ENCODE data around the gene FERD3L. TPM values are rescaled to one million over a fixed set of nuclear protein-coding genes. Genes with fewer than 3 reads are reported as not detected.
"Not testable (repeated sequence)": the region's sequence is repeated elsewhere in the genome, so short reads cannot be mapped to it uniquely, and the experiment has no call there.

Gene FERD3L, protein sequence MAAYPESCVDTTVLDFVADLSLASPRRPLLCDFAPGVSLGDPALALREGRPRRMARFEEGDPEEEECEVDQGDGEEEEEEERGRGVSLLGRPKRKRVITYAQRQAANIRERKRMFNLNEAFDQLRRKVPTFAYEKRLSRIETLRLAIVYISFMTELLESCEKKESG
- total RNA-seq (2014; rRNA removed; shearing (Covaris generic)) = not detected in 2 replicates
- not detected in 2 replicates for polyA plus RNA-seq (2016; fragmentation: Nextera tagmentation; extraction: Ambion mirVana)

DNA sequence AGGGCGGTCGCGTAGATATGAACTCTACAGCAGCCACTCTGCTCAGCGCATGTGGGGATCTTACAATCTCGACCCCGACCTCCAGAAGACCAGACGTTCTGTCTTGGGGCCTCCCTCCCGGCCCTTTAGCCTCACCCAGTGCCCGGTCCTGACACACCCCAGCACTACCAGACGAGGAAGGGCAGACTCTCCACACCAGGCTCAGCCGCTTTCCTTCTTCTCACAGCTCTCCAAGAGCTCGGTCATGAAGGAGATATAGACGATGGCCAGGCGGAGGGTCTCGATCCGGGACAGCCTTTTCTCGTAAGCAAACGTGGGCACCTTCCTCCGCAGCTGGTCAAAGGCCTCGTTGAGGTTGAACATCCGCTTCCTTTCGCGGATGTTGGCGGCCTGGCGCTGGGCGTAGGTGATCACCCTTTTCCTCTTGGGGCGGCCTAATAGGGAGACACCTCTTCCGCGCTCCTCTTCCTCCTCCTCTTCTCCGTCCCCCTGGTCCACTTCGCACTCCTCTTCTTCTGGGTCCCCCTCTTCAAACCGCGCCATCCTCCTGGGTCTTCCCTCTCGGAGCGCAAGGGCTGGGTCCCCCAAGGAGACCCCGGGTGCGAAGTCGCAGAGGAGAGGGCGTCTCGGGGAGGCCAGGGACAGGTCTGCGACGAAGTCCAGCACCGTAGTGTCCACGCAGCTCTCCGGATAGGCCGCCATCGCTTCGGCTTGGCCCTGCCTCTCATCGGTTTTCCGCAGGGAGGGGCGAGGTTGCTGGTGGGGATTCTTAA lies at the start of gene FERD3L:
FERD3L (minus strand) TSS at position 761 of the 773 bp plus-strand sequence; CDS start at position 702, 59 bp downstream.
- peak; percentile 12 for DNase-seq
- H3K9ac ChIP-seq = no peak within 1 kb of the TSS
- no peaks in the 10 kb centered on the region for H3F3A ChIP-seq (ENCODE audit: insufficient read depth)
- TF ChIP-seq EZH2phosphoT487 (IDR thresholded peaks at IDR 0.05; ENCODE audit: insufficient read depth, low read depth) = no peak
- no peak for TF ChIP-seq EZH2 (IDR thresholded peaks at IDR 0.05; ENCODE audit: insufficient read depth, poor library complexity, severe bottlenecking)
- H4K20me1 ChIP-seq (ENCODE audit: insufficient read depth) = no peaks in the 10 kb centered on the region
- H3K9me2 ChIP-seq (ENCODE audit: insufficient read depth) = no peaks in the 10 kb centered on the region; the same call in 1 of the 2 replicates
- H3K36me3 ChIP-seq (ENCODE audit: low read depth) = no peaks in the 10 kb centered on the region
- H3K4me2 ChIP-seq (ENCODE audit: unreplicated experiment) = peak within 1 kb of the TSS; percentile 66
- H3K27ac ChIP-seq = no peak within 1 kb of the TSS
- no peaks in the 10 kb centered on the region for H3K79me2 ChIP-seq (ENCODE audit: insufficient read depth)
- no peaks in the 10 kb centered on the region for H3K27me3 ChIP-seq (replicated peaks; ENCODE audit: insufficient read depth)
- peak within 1 kb of the TSS; percentile 73 for H2AFZ ChIP-seq
- in situ Hi-C loops (cut with MboI) = no loop called here
- no peaks in the 10 kb centered on the region for H3K9me3 ChIP-seq (ENCODE audit: low read depth)
- 42 to 48% methylated on average over 40 to 51 of the region's 51 CpGs for WGBS, 2 experiments (ENCODE audit: low coverage in 1 of 2, low lambda C conversion rate in 2 of 2, missing lambda C conversion rate in 2 of 2)
- H3K4me3 ChIP-seq = peak within 1 kb of the TSS; percentile 62
- H3K4me1 ChIP-seq (ENCODE audit: insufficient read depth) = no peaks in the 10 kb centered on the region

DNA sequence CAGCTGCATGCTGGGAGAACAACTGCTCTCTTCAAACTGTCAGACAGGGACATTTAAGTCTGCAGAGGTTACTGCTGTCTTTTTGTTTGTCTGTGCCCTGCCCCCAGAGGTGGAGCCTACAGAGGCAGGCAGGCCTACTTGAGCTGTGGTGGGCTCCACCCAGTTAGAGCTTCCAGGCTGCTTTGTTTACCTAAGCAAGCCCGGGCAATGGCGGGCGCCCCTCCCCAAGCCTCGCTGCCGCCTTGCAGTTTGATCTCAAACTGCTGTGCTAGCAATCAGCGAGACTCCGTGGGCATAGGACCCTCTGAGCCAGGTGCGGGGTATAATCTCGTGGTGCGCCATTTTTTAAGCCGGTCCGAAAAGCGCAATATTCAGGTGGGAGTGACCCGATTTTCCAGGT lies 49.2 kb upstream of the FERD3L start:
- H3K36me3 ChIP-seq (ENCODE audit: low read depth); in situ Hi-C loops (cut with MboI); H3K4me3 ChIP-seq; H3K9me2 ChIP-seq (ENCODE audit: insufficient read depth); H3K9ac ChIP-seq; H3K4me1 ChIP-seq (ENCODE audit: insufficient read depth); H2AFZ ChIP-seq; H3F3A ChIP-seq (ENCODE audit: insufficient read depth); DNase-seq; H3K4me2 ChIP-seq (ENCODE audit: unreplicated experiment); H3K9me3 ChIP-seq (ENCODE audit: low read depth); H3K79me2 ChIP-seq (ENCODE audit: insufficient read depth); H3K27me3 ChIP-seq (replicated peaks; ENCODE audit: insufficient read depth); H3K27ac ChIP-seq; H4K20me1 ChIP-seq (ENCODE audit: insufficient read depth): not testable (repeated sequence)
- WGBS, 2 experiments (ENCODE audit: low coverage in 1 of 2, low lambda C conversion rate in 2 of 2, missing lambda C conversion rate in 2 of 2) = 70 to 76% methylated on average over 13 to 14 of the region's 14 CpGs

DNA sequence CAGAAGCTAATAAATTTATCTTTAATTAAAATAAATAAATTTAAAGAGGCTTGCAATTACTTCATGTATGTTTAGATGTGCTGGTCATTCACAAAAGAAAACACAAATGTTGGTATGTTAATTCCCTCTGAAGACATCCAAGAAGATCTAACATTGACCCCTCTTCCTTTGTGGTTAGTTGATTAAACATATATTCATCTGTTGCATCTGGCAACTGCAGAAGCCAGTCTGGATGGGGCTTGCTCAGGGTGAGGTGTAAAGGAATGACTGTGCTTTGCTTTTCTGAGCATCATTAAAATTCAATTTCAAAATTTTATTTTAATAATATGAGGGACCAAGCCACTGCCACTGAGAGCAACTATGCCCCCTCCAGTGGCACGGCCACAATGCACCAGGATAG lies 36.4 kb upstream of the FERD3L start:
- Histone ChIP-seq H3K9ac (no peak overlapping the region), H3K4me3 (no peak overlapping the region), H3F3A (ENCODE audit: insufficient read depth) (0 out of 2 replicates have a peak, but pooled peaks cover 3% of the 10 kb centered on the region), H3K4me1 (ENCODE audit: insufficient read depth) (no peaks in the 10 kb centered on the region), H2AFZ (no peak overlapping the region), H3K27me3 (replicated peaks; ENCODE audit: insufficient read depth) (no peaks in the 10 kb centered on the region), H3K36me3 (ENCODE audit: low read depth) (no peaks in the 10 kb centered on the region), H3K27ac (no peak overlapping the region), H3K9me3 (ENCODE audit: low read depth) (no peaks in the 10 kb centered on the region), H3K9me2 (ENCODE audit: insufficient read depth) (no peaks in the 10 kb centered on the region), H3K79me2 (ENCODE audit: insufficient read depth) (no peaks in the 10 kb centered on the region), H3K4me2 (ENCODE audit: unreplicated experiment) (no peak overlapping the region), H4K20me1 (ENCODE audit: insufficient read depth) (no peaks in the 10 kb centered on the region)
- DNase-seq = peak; percentile 2
- in situ Hi-C loops (cut with MboI) = no loop called here
- no peak for TF ChIP-seq EZH2 (IDR thresholded peaks at IDR 0.05; ENCODE audit: insufficient read depth, poor library complexity, severe bottlenecking)
- TF ChIP-seq EZH2phosphoT487 (IDR thresholded peaks at IDR 0.05; ENCODE audit: insufficient read depth, low read depth) = no peak
- WGBS, 2 experiments (ENCODE audit: low coverage in 1 of 2, low lambda C conversion rate in 2 of 2, missing lambda C conversion rate in 2 of 2) = 17 to 31% methylated on average over 1 of the region's 1 CpG

DNA sequence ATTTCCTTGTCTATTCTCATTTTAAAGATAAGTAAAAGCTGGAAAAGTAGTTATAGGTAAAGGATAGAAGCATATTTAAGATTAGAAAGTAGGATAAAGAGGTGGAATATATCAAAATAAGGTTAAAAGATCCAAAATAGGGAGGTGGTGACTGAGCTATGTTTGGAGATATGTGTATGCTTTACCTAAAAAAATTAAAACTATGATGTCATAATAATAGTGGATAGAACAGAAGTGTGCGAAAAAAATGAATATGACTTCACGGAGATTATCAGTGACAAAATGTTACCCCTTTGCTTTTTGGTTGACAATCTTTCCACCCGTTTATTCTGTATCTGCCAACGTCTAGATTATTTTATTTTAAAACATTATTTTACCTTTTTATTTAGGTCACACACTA lies 33.4 kb upstream of the FERD3L start:
- Histone ChIP-seq H3K4me3 (no peak overlapping the region), H2AFZ (no peak overlapping the region), H3K9me3 (ENCODE audit: low read depth) (no peaks in the 10 kb centered on the region), H4K20me1 (ENCODE audit: insufficient read depth) (no peaks in the 10 kb centered on the region), H3K79me2 (ENCODE audit: insufficient read depth) (no peaks in the 10 kb centered on the region), H3K4me2 (ENCODE audit: unreplicated experiment) (no peak overlapping the region), H3K27ac (no peak overlapping the region), H3K9ac (no peak overlapping the region), H3F3A (ENCODE audit: insufficient read depth) (0 out of 2 replicates have a peak, but pooled peaks cover 3% of the 10 kb centered on the region), H3K9me2 (ENCODE audit: insufficient read depth) (no peaks in the 10 kb centered on the region), H3K27me3 (replicated peaks; ENCODE audit: insufficient read depth) (no peaks in the 10 kb centered on the region), H3K4me1 (ENCODE audit: insufficient read depth) (no peaks in the 10 kb centered on the region), H3K36me3 (ENCODE audit: low read depth) (no peaks in the 10 kb centered on the region)
- 72 to 77% methylated on average over 4 of the region's 4 CpGs for WGBS, 2 experiments (ENCODE audit: low coverage in 1 of 2, low lambda C conversion rate in 2 of 2, missing lambda C conversion rate in 2 of 2)
- TF ChIP-seq EZH2 (IDR thresholded peaks at IDR 0.05; ENCODE audit: insufficient read depth, poor library complexity, severe bottlenecking) (no peak), EZH2phosphoT487 (IDR thresholded peaks at IDR 0.05; ENCODE audit: insufficient read depth, low read depth) (no peak)
- DNase-seq = no peak
- in situ Hi-C loops (cut with MboI) = no loop called here

Measured in GM23248 (cell line).